ENCODE measurements around the gene PDE8A. TPM values are rescaled to one million over a fixed set of nuclear protein-coding genes. Genes with fewer than 3 reads are reported as not detected.
A peak's percentile ranks its signal among the peaks of the same experiment; 100 is the strongest.

The PDE8A gene
- total RNA-seq, 2 experiments from 2014 or later = 12.6 to 12.8 TPM

DNA sequence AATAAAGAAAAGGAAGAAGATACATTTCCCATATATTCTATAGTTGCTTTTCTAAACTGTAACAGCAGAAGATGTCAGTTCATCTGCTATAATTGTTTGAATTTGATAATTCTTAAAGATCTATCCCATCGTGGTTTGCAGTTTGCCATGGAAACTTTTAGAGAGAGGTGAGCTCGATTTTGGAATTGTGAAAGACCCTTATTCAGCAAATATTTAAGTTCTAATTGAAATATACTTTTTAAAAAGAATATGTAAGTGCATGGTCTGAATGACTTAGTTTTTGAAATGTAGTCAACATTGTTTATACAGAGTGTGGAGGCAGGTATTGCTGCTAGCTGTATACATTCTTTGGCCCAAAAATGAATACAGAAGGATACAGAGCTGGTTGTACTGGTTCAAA, 127.7 kb downstream of the PDE8A start:
- H3K36me3 Mint-ChIP-seq (ENCODE audit: low read depth) = peaks cover 4% of the 10 kb centered on the region
- ChIA-PET POLR2A (no interaction called here), CTCF (no interaction called here)
- no peak for DNase-seq
- H3K9me3 Mint-ChIP-seq (ENCODE audit: insufficient read depth) = no peaks in the 10 kb centered on the region
- H3K27ac Mint-ChIP-seq = no peak overlapping the region
- no peak overlapping the region for H3K4me3 Mint-ChIP-seq
- no peak for ATAC-seq
- H3K27me3 Mint-ChIP-seq (ENCODE audit: low read depth) = no peaks in the 10 kb centered on the region
- H3K4me1 Mint-ChIP-seq (ENCODE audit: low read depth) = no peaks in the 10 kb centered on the region

DNA sequence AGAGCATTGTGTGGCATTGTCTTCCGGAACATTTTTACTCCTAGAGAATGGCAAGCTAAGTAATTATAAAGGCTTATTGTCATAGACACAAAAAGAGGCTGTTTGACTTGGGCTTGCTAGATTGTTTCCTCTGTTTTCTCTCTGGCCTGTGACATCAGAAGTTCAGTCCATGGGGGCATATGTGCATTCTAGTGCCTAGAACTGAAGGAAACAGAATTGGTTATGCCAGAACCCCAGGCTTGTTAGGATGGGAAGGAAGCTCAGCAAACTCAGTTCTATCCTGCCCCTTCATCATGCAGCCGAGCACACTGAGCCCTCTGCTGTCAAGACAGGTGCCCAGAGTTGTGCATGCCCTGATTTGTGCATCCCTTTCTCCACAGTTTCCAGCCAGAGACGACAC, 131.3 kb downstream of the PDE8A start:
- H3K4me3 Mint-ChIP-seq = no peak overlapping the region
- H3K9me3 Mint-ChIP-seq (ENCODE audit: insufficient read depth) = no peaks in the 10 kb centered on the region
- peaks cover 14% of the 10 kb centered on the region for H3K36me3 Mint-ChIP-seq (ENCODE audit: low read depth)
- no peak overlapping the region for H3K27ac Mint-ChIP-seq
- DNase-seq (no peak), ATAC-seq (no peak)
- ChIA-PET CTCF (no interaction called here), POLR2A (interaction anchor here (0.6 kb wide), 1 partner anchor 1410 kb away, joined by 3 read pairs; no protein-coding TSS in a partner anchor)
- H3K4me1 Mint-ChIP-seq (ENCODE audit: low read depth) = no peaks in the 10 kb centered on the region
- H3K27me3 Mint-ChIP-seq (ENCODE audit: low read depth) = no peaks in the 10 kb centered on the region

DNA sequence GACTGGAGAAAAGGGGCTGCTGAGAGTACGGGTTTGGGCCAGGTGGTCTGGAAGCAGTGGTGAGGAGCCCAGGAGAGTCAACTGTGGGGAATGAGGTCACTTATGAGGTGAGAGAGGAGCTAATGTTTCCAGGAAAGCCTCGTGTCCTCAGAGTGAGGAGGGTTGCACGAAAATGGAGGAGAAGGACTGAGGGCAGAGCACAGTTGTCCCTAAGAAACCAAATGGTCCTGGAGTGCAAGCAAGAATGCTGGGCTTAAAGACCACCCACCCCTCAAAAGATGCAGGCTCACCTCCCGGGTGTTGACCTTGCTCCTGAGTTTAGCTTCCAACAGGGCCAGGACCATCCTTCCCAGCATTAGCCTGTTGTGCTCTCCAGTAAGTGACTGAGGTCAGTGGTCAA, 133.2 kb downstream of the PDE8A start:
- no peak overlapping the region for H3K4me3 Mint-ChIP-seq
- ChIA-PET POLR2A (no interaction called here), CTCF (no interaction called here)
- no peaks in the 10 kb centered on the region for H3K4me1 Mint-ChIP-seq (ENCODE audit: low read depth)
- H3K36me3 Mint-ChIP-seq (ENCODE audit: low read depth) = peaks cover 17% of the 10 kb centered on the region
- H3K27ac Mint-ChIP-seq = peak overlapping the region; percentile 1
- H3K27me3 Mint-ChIP-seq (ENCODE audit: low read depth) = no peaks in the 10 kb centered on the region
- no peaks in the 10 kb centered on the region for H3K9me3 Mint-ChIP-seq (ENCODE audit: insufficient read depth)
- ATAC-seq (no peak), DNase-seq (no peak)

DNA sequence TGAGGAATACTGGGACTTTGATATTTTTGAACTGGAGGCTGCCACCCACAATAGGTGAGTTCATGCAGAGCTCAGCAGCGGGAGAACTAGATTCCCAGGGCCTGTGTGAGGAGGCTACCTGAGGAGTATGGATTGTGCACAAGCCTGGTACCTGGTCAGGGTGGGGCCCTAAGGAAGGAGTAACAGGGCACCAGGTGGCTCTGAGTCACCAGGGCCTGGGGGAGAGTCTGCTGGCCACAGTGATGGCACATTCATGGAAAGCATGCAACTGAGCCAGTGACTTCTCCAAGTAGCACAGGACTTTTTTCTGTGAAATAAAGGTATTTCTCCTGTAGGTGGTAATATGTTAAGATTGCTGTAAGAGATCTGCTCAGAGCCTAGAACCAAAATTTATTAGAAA, 134.4 kb downstream of the PDE8A start:
- H3K9me3 Mint-ChIP-seq (ENCODE audit: insufficient read depth) = no peaks in the 10 kb centered on the region
- ATAC-seq = no peak
- no peak for DNase-seq
- no peaks in the 10 kb centered on the region for H3K4me1 Mint-ChIP-seq (ENCODE audit: low read depth)
- no peak overlapping the region for H3K4me3 Mint-ChIP-seq
- peaks cover 17% of the 10 kb centered on the region for H3K36me3 Mint-ChIP-seq (ENCODE audit: low read depth)
- H3K27ac Mint-ChIP-seq = no peak overlapping the region
- H3K27me3 Mint-ChIP-seq (ENCODE audit: low read depth) = no peaks in the 10 kb centered on the region
- ChIA-PET CTCF (no interaction called here), POLR2A (no interaction called here)

- Mint-ChIP-seq H3K27me3 (ENCODE audit: low read depth) (no peaks in the 10 kb centered on the region), H3K9me3 (ENCODE audit: insufficient read depth) (no peaks in the 10 kb centered on the region), H3K36me3 (ENCODE audit: low read depth) (peaks cover 17% of the 10 kb centered on the region), H3K4me3 (no peak overlapping the region), H3K27ac (no peak overlapping the region), H3K4me1 (ENCODE audit: low read depth) (no peaks in the 10 kb centered on the region)
- DNase-seq (no peak), ATAC-seq (no peak)
- ChIA-PET POLR2A (no interaction called here), CTCF (no interaction called here)
These were observed 134.8 kb downstream of the PDE8A start for GRCh38 chr15:85116494-85116893.

DNA sequence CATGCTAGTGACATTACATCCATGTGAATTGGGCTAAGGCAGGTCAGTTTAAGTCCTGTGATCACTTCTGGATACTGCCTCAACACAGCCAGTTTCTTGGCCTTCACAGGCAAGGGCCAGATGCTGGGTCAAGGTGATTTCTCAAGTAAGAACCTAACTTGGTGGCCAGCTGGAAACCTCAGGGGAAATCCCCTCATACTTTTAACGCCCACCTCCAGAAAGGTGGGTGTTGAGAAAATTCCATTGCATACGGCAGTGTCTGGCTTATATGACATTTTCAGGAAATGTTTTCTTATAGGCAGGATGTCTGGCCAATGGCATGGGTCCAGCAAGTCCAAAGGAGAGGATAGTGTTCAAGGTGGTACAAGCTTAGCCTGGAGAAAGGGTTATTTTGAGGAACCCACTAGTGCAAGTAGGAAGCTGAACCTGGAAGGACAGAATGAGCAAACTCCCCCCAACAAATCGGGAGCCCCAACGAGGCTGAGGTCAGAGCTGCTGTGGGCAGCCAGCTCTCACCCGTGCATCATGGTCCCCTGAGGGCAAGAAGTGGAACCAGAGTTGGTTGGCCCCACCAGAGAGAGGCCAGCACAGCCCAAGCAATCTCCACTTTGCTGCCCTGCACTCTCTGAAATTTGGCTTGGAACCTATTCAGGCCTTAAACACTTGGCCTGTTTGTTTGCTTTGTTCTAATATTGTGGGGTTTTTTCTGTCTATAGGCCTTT, 135.4 kb downstream of the PDE8A start:
- CTCF ChIA-PET = no interaction called here
- POLR2A ChIA-PET = no interaction called here
- Mint-ChIP-seq H3K4me3 (no peak overlapping the region), H3K9me3 (ENCODE audit: insufficient read depth) (no peaks in the 10 kb centered on the region), H3K4me1 (ENCODE audit: low read depth) (no peaks in the 10 kb centered on the region), H3K27ac (no peak overlapping the region), H3K27me3 (ENCODE audit: low read depth) (no peaks in the 10 kb centered on the region), H3K36me3 (ENCODE audit: low read depth) (peaks cover 17% of the 10 kb centered on the region)
- no peak for DNase-seq
- ATAC-seq = no peak

DNA sequence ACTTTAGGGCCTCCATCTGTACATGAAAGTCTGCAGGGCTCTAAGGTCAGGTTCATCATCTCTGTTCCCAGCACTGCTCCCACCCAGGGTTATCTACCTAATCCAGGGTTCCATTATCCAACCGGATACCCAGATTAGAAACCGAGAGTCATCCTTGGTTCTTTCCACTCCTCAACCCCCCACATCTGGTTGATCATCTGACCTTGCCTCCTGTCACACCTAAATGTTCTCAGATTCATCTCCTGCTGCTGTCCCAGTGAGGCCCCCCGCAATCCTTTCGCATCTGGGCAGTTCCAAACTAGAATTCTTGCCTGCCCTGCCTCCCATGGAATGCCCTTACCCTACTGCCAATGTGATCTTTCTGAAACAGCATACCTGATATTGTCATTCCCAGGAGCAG, 136.5 kb downstream of the PDE8A start:
- ATAC-seq (no peak), DNase-seq (no peak)
- CTCF ChIA-PET = no interaction called here
- Mint-ChIP-seq H3K4me1 (ENCODE audit: low read depth) (no peaks in the 10 kb centered on the region), H3K27me3 (ENCODE audit: low read depth) (no peaks in the 10 kb centered on the region), H3K9me3 (ENCODE audit: insufficient read depth) (no peaks in the 10 kb centered on the region), H3K36me3 (ENCODE audit: low read depth) (peaks cover 22% of the 10 kb centered on the region), H3K4me3 (no peak overlapping the region), H3K27ac (no peak overlapping the region)
- POLR2A ChIA-PET = no interaction called here

DNA sequence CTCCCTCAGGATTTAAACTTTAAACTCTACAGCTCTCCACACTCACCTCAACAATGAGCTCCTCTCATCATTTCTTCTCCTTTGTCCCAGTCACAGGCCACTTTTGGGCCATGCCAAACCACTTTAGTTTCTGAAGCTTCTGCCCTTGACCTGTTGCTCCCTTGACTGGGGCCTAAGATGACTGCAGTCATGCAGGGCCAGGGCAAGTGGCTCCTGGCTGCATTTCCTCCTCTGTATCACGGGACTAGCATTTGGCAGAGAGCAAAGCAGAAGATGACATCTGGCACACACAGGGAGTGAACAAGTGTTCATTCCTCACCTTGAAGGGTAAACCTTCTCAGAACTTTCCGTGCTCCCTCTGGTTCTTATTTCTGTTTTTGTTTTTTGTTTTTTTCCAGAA, 136.9 kb downstream of the PDE8A start:
- POLR2A ChIA-PET = no interaction called here
- H3K27me3 Mint-ChIP-seq (ENCODE audit: low read depth) = no peaks in the 10 kb centered on the region
- H3K4me1 Mint-ChIP-seq (ENCODE audit: low read depth) = no peaks in the 10 kb centered on the region
- no peaks in the 10 kb centered on the region for H3K9me3 Mint-ChIP-seq (ENCODE audit: insufficient read depth)
- DNase-seq (no peak), ATAC-seq (no peak)
- H3K4me3 Mint-ChIP-seq = no peak overlapping the region
- H3K36me3 Mint-ChIP-seq (ENCODE audit: low read depth) = peaks cover 25% of the 10 kb centered on the region
- H3K27ac Mint-ChIP-seq = no peak overlapping the region
- CTCF ChIA-PET = no interaction called here

DNA sequence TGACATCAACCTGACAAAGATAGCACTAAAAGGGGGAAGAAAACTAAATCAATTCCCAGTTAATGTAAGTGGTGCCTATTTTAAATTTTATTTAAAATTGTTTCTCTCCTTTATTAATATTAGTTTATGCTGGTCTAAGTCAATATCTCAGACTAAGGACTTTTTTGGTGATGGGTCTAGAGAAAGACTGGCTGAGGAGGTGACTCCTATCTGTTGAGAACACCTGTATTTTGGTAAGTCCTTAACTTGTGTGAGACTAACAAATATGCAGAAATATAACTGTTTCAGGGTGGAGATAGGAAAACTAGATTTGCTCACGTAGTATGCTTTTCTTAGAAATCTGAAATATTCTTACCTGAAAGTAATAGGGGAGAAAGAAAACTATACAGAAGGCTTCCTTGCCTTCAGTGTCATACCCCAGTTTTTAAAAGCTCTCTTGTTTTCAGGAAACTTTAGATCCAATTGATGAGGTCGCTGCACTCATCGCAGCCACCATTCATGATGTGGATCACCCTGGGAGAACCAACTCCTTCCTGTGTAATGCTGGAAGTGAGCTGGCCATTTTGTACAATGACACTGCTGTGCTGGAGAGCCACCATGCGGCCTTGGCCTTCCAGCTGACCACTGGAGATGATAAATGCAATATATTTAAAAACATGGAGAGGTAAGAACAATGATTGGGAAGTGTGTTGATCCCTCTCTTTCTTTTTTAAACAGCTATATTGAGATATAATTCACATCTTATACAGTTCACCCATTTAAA, 138.9 kb downstream of the PDE8A start:
- ATAC-seq (no peak), DNase-seq (no peak)
- no peaks in the 10 kb centered on the region for H3K9me3 Mint-ChIP-seq (ENCODE audit: insufficient read depth)
- ChIA-PET CTCF (no interaction called here), POLR2A (no interaction called here)
- H3K27ac Mint-ChIP-seq = no peak overlapping the region
- H3K27me3 Mint-ChIP-seq (ENCODE audit: low read depth) = no peaks in the 10 kb centered on the region
- no peak overlapping the region for H3K4me3 Mint-ChIP-seq
- H3K36me3 Mint-ChIP-seq (ENCODE audit: low read depth) = peaks cover 17% of the 10 kb centered on the region
- peaks cover 7% of the 10 kb centered on the region for H3K4me1 Mint-ChIP-seq (ENCODE audit: low read depth)

DNA sequence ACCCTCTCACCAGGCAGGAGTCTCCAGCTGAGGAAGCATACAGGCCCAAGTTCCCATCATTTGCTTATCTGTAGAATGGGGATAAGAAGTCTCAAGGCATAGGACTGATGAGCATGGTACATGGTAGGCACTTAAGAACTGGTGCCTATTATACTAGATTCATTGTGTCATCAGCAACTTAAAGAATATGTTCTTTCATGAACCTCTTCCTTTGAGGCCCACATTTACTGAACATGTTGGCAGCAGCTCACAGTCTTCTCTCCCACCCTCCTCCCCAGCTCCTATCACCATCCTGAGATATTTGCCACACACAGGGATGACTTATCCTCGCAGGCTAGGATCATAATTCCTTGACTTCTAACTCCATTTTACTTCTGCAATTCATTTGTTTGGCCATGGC, 142.5 kb downstream of the PDE8A start:
- Mint-ChIP-seq H3K27me3 (ENCODE audit: low read depth) (no peaks in the 10 kb centered on the region), H3K4me3 (no peak overlapping the region), H3K36me3 (ENCODE audit: low read depth) (peaks cover 24% of the 10 kb centered on the region), H3K27ac (no peak overlapping the region), H3K9me3 (ENCODE audit: insufficient read depth) (no peaks in the 10 kb centered on the region), H3K4me1 (ENCODE audit: low read depth) (peaks cover 7% of the 10 kb centered on the region)
- POLR2A ChIA-PET = no interaction called here
- ATAC-seq = no peak
- no peak for DNase-seq
- CTCF ChIA-PET = no interaction called here

DNA sequence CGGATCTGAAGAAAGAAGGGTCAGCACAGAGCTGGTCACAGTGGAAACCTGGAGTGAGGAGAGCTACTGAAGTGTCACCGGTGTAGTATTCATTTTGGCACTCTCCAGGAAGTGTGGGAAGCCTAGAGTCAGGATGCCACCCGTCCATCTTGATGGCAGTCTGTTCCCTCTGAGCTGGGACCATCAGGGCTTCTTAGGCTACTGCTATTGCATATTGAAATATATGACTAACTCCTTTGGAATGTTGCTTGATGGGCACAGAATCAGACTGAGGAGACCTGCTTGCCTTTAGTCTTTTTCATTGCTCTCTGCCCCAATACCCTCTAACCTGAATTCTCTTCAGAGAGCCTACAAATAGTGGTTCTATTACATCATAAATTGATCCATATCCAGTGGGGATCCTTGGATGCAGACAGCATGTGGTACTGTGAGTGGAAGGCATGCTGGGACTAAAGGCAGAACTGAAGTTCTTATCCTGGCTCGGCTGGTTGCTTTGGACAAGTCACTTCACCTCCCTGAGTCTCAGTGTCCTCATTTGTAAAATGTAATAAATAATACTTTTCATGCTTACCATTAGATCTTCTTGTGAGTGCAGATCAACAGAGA, 143.5 kb downstream of the PDE8A start:
- H3K36me3 Mint-ChIP-seq (ENCODE audit: low read depth) = peaks cover 31% of the 10 kb centered on the region
- DNase-seq = no peak
- no peaks in the 10 kb centered on the region for H3K27me3 Mint-ChIP-seq (ENCODE audit: low read depth)
- H3K4me1 Mint-ChIP-seq (ENCODE audit: low read depth) = peaks cover 7% of the 10 kb centered on the region
- no peak for ATAC-seq
- no peaks in the 10 kb centered on the region for H3K9me3 Mint-ChIP-seq (ENCODE audit: insufficient read depth)
- ChIA-PET POLR2A (no interaction called here), CTCF (no interaction called here)
- no peak overlapping the region for H3K4me3 Mint-ChIP-seq
- H3K27ac Mint-ChIP-seq = no peak overlapping the region

GRCh38 chr15:85128621-85129020, 147.0 kb downstream of the PDE8A start:
- Mint-ChIP-seq H3K36me3 (ENCODE audit: low read depth) (peaks cover 43% of the 10 kb centered on the region), H3K4me1 (ENCODE audit: low read depth) (peaks cover 7% of the 10 kb centered on the region), H3K4me3 (no peak overlapping the region), H3K27me3 (ENCODE audit: low read depth) (no peaks in the 10 kb centered on the region), H3K27ac (no peak overlapping the region), H3K9me3 (ENCODE audit: insufficient read depth) (no peaks in the 10 kb centered on the region)
- ATAC-seq (no peak), DNase-seq (no peak)
- POLR2A ChIA-PET = interaction anchor here (0.6 kb wide), 1 partner anchor 23 kb away, joined by 3 read pairs; no protein-coding TSS in a partner anchor
- CTCF ChIA-PET = interaction anchor here (0.6 kb wide), 1 partner anchor 493 kb away, joined by 3 read pairs; no protein-coding TSS in a partner anchor

Measured in activated CD8-positive, alpha-beta T cell treated with anti-CD3 and anti-CD28 coated beads, Interleukin-2, amount 10 ng/mL, durations not matched to agents 7 days and 5 days (primary cell).